HG02759 (cell line): ENCODE results near the gene MOBP.
A peak's percentile ranks its signal among the peaks of the same experiment; 100 is the strongest.
"Not testable (repeated sequence)": the region's sequence is repeated elsewhere in the genome, so short reads cannot be mapped to it uniquely, and the experiment has no call there.

ENCODE experiments used
- ATAC-seq: cut with Tn5 transposase; IDR thresholded peaks from one replicate; pipeline ENCODE4 v1.9.1; 2021; ENCODE audit warnings: mild to moderate bottlenecking, moderate library complexity; ENCODE audit not compliant: unreplicated experiment

MOBP gene

GRCh38 chr3:39448506-39449233 is 18.8 kb upstream of the MOBP start:
- no peak for ATAC-seq

- no peak for ATAC-seq
Observed at GRCh38 chr3:39449796-39450195, 17.7 kb upstream of the MOBP start.

- peak; percentile 71 for ATAC-seq
Observed at GRCh38 chr3:39453134-39453533, 14.3 kb upstream of the MOBP start.

GRCh38 chr3:39453872-39454271 is 13.6 kb upstream of the MOBP start:
- ATAC-seq: not testable (repeated sequence)

GRCh38 chr3:39454591-39455217 is 12.8 kb upstream of the MOBP start:
- no peak for ATAC-seq

GRCh38 chr3:39456159-39456558 is 11.3 kb upstream of the MOBP start:
- ATAC-seq: no peak

- ATAC-seq: no peak
Observed at GRCh38 chr3:39457361-39457760, 10.1 kb upstream of the MOBP start.

GRCh38 chr3:39458579-39458978 is 8.9 kb upstream of the MOBP start:
- ATAC-seq: not testable (repeated sequence)

- ATAC-seq: no peak
Observed at GRCh38 chr3:39460677-39461076, 6.8 kb upstream of the MOBP start.

GRCh38 chr3:39463269-39463668 is 4.2 kb upstream of the MOBP start:
- ATAC-seq: no peak

- ATAC-seq: no peak
Observed at GRCh38 chr3:39466988-39467387, 492 bp upstream of the MOBP start.

GRCh38 chr3:39468108-39468436 is 592 bp downstream of the MOBP start:
- ATAC-seq: no peak

GRCh38 chr3:39469258-39469657 is 1.8 kb downstream of the MOBP start:
- ATAC-seq: no peak

- no peak for ATAC-seq
Observed at GRCh38 chr3:39469945-39470344, 2.5 kb downstream of the MOBP start.

GRCh38 chr3:39471652-39472051 is 4.2 kb downstream of the MOBP start:
- ATAC-seq: no peak

GRCh38 chr3:39473452-39474125 is 6.1 kb downstream of the MOBP start:
- no peak for ATAC-seq

- ATAC-seq: no peak
Observed at GRCh38 chr3:39474126-39474515, 6.6 kb downstream of the MOBP start.

- ATAC-seq: no peak
Observed at GRCh38 chr3:39476783-39477182, 9.3 kb downstream of the MOBP start.

- no peak for ATAC-seq
Observed at GRCh38 chr3:39478226-39478625, 10.7 kb downstream of the MOBP start.

- ATAC-seq: no peak
Observed at GRCh38 chr3:39479701-39480414, 12.4 kb downstream of the MOBP start.

GRCh38 chr3:39485547-39485946 is 18.1 kb downstream of the MOBP start:
- ATAC-seq: no peak

- no peak for ATAC-seq
Observed at GRCh38 chr3:39491014-39491413, 23.5 kb downstream of the MOBP start.
